H4 (cell line): ENCODE data around the gene PDE2A. TPM values are rescaled to one million over a fixed set of nuclear protein-coding genes. Genes with fewer than 3 reads are reported as not detected.

ENCODE experiments used
- DNase-seq: peaks from one replicate; pipeline ENCODE4 v3.0.0-alpha.2; 2015; ENCODE audit warnings: low spot score
- total RNA-seq: library from RNA; depleted of rRNA; stranded (reverse); fragments of >200 nt; shearing (Covaris generic); gene quantifications from 2 replicates; pipeline ENCODE4 v1.2.3, GENCODE V29; 2014

The PDE2A gene
- total RNA-seq, 1 experiment from 2014 or later: 3.0 TPM

DNA sequence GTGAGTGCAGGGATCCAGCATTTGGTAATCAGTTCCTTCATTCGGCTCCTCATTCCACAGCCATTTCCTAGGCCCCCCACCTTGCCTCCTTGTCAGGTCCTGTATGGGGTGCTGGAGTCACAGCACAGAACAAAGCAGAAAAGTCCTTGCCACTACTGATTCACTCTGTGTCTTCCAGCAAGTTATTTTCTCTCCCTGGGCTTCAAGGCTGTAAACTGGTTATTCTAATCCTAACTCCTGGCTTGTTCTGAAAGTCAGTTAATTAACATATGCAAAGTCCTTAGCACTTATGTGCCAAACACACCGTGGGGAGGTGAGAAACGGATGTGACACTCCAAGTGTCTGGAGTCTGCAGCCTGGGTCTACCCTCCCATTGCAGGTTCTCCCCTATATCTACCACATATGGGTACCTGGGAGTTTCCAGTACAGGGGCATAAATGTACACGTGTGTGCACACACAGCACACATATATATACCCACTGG is 30.6 kb upstream of the PDE2A start:
- DNase-seq: no peak

- no peak for DNase-seq
Measured at GRCh38 chr11:72704028-72704782, 30.0 kb upstream of the PDE2A start.

GRCh38 chr11:72703267-72704008 is 29.2 kb upstream of the PDE2A start:
- no peak for DNase-seq

GRCh38 chr11:72702577-72703241 is 28.5 kb upstream of the PDE2A start:
- DNase-seq: no peak

DNA sequence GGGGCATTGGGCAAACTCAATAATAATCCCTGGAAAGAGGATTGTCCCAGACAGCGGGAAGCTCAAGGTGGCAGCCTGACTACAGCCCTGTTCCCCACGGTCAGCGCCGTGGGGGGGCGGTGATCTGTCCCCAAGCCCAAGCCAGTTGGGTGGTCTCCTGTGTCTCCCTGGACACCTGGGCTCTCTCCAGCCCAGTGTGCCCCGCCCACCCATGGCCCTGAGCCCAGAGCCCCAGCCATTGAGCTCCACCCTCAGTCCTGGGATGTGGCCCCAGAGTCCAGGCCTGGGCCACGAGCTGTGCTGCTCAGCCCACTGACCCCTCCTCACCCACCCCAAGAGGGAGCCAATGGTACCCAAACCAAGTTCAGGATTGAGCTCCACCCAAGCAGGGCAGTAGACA is 27.9 kb upstream of the PDE2A start:
- no peak for DNase-seq

- no peak for DNase-seq
Measured at GRCh38 chr11:72701466-72701865, 27.2 kb upstream of the PDE2A start.

DNA sequence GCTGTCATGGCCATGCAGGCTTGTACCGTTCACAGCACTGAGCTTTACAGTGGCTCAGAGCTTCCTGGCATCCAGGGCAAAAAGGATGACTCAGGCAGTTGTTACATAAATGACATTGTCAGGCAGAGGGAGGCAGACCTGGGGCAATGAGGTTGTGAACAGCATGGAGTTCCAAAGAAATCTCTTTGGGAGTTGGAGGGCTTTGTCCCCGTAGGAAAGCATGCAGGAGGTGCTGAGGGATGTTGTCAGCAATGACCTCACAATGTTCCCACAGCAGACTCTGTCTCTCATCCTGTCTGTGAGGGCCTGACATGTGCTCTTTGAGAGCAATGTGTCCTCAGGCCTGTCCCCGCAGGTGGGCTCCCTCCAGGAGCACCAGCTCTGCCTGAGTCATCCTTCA is 25.9 kb upstream of the PDE2A start:
- DNase-seq: peak; percentile 24

GRCh38 chr11:72697814-72698213 is 23.6 kb upstream of the PDE2A start:
- no peak for DNase-seq

- DNase-seq: no peak
Measured at GRCh38 chr11:72696866-72697700, 22.9 kb upstream of the PDE2A start.

- no peak for DNase-seq
Measured at GRCh38 chr11:72695354-72695753, 21.1 kb upstream of the PDE2A start.

DNA sequence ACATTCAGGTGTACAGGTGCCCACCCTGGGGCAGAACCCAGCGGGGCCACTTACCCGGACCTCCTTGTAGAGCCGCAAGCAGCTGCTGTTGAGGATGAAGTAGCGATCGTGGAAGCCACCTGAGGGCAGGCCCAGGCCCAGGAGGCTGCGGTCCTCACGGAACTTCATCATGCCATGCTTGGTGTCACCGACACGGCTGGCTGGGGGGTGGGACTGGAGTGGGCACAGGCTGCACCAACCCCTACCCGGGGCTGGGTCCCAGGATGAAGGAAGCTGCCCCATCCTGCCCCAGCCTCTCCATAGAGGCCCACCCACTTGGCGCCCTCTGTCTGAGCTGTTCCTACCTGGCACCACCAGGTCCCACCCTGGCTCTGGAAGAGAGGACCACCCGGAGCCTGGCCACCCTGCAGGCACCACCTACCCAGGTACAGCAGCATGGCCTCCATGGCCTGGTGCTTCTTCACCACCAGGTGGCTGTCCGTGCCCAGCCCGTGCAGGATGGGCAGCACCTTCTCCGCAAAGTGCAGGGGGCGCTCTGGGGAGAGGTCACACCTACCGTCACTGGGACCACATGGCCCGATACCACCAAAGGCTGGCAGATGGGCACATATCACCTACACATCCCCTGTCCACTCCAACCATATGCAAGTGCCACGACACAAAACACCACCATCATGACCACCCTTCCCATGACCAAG is 19.2 kb upstream of the PDE2A start:
- DNase-seq: no peak

DNA sequence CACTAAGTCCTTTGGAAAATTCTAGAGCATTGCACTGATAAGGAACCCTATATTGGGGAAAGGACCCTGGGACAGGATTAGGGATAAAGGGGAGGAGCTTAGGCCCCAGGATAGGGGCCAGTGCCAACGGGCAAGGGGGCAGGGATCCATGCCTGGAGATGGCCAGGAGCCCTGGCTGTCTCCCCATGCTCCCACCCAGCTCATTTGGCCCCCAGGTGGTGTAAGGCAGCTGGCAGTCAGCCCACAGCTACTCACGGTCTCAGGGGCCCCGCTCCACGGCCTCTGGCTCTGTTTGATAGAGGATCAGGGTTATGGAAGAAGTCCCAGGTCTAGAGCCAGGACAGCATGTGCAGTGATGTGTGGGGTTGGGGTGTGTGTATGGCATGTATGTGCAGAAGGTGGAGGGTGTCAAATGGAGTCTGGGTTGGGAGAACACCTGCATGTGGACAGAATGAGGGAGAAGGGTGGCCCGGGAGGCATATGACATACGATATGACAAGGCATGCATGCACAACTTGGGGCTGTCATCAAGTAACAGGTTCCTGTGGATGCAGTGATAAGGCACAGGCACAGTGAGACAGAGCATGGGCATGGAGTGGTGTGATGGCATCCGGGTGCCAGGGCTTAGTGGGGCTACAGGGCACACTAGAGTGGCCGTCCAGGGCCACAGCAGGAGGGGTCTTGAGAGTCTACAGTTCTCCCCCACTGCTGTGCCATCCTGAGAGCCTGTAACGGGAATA is 18.4 kb upstream of the PDE2A start:
- DNase-seq: no peak

DNA sequence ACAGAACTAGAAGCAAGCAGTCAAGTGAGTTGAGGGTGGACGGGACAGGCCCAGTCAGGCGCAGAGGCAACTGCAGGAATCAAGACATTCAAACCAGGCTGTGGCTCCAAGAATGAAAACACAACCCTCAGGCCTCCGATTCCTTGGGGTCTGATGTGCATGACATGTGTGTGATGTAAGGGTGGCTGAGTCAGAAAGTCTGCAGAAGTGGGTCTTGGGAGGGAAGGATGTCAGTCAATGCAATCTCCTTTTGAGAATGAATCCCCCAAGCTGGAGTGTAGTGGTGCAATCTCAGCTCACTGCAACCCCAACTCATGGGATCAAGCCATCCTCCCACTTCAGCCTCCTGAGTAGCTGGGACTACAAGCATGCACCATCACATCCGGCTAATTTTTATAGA is 15.9 kb upstream of the PDE2A start:
- no peak for DNase-seq

DNA sequence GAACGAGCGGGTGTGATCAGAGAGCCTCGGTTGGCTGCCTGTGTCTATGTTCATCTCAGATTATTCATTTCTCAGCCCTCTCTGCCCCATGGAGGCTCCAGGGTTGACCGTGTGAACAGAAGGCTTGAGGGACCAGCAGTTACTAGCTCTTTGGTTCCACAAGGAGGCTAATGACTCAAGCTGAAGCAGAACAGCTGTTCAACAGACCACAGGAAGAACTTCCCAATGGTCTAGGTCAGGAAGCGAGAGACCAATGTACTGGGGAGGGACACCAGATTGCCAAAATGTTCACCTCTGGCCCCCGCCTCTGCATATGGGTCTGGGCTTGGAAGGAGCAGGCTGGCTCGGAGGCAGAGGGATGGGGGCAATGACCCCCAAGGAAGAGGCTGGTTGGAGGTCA is 14.7 kb upstream of the PDE2A start:
- no peak for DNase-seq

- no peak for DNase-seq
Measured at GRCh38 chr11:72688486-72688885, 14.3 kb upstream of the PDE2A start.

GRCh38 chr11:72687326-72687725 is 13.1 kb upstream of the PDE2A start:
- DNase-seq: no peak

DNA sequence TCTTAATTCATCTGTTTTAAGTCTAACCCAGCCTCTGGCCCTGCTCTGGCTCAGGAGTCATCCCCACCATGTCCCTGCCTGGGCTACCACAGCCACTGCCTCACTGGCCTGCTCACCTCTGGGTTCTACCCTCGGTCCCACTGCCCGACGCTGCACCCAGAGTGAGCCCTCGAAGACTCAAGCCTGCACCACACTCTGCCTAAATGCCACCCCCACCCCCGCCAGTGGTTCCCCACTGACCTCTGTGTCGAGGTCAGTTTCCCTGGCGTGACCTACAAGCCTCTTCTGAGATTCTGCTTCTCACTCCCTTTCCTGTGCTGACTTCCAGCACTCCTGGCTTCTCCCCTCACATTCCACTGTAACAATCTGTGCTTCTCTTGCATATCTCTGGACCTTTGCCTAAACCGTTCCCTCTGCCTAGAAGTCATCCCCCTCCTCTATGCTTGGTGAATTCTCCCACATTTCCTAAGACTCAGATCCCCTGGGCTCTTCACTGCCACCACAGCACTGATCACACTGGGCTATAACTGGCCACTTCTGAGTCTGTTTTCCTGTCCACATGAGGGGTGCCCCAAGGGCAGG is 12.5 kb upstream of the PDE2A start:
- no peak for DNase-seq

DNA sequence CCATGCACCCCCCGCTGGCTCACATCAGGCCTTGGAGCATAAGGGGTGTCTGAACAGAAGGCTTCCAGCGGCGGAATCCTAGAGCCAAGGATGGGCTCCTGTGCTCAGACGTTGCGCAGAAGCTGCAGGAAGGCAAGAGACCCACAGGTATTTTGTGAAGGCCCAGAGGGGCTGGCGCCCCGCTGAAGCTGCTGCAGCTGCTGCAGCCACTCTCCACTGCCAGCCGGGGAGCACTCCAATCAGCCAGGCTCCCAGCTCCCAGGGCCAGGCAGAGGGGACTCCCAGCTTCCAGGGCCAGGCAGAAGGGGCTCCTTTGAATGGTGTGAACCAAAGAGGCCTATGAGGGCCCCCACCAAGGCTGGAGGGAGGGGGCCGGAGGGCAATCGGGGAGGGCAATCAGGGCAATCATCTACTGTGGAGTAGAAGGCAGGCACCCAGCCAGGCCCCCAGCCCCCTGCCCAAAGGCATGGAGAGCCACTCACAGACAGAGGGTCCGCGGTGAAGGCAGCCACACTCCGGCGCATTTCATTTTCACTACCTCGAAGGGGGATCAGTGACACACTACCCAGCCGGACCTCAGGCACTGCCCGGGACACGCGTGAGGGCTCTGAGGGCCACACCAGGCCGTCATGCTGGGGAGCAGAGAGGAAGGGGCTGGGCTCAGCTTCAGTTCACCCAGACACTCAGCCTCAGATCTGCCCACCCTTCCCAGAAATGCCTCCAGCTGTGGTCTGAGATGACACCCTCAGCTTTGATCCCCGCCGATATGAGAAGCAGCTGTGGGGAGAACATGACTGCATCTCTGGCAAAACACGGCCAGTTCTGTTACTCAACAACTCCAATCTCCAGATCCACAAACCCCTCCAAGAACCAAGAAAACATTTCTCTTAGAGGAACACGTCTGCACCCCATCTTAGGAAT is 11.6 kb upstream of the PDE2A start:
- no peak for DNase-seq
